A549 (cell line): Measurements from ENCODE around the gene SRPK2. TPM values are rescaled to one million over a fixed set of nuclear protein-coding genes. Genes with fewer than 3 reads are reported as not detected.

ENCODE experiments used
- ATAC-seq, 2 experiments: fragments of 200-7000 bp in 1 of 2; fragments of >200 bp in 1 of 2; cut with Nextera tagmentation in 1 of 2; cut with Tn5 transposase in 1 of 2; 3 replicates each; pipeline versions ENCODE4 v1.8.0 to v1.9.1; 2018 to 2020; ENCODE audit warnings: mild to moderate bottlenecking in 1 of 2, moderate library complexity in 1 of 2
- CTCF ChIA-PET: fragments of 300-600 bp; sonication (Branson Sonifier 250); formaldehyde crosslinking; extraction: SDS; loops from one replicate; lab custom pipeline; 2021; ENCODE audit warnings: antibody characterized with exemption, inconsistent platforms; lab: Yijun Ruan, JAX
- POLR2A ChIA-PET: fragments of 350-600 bp; formaldehyde crosslinking; extraction: SDS; loops from one replicate; lab custom pipeline; 2021; ENCODE audit warnings: antibody characterized with exemption, inconsistent platforms; lab: Yijun Ruan, JAX
- DNase-seq, 2 experiments: peaks; one replicate each; pipeline versions ENCODE4 v3.0.0 to v3.0.0-alpha.2; 2011 to 2016; ENCODE audit warnings: low read depth in 1 of 2, low spot score in 1 of 2
- FAIRE-seq: peaks from 2 replicates; lab custom pipeline; 2011; peaks lifted over from hg19 to GRCh38; lab: Jason Lieb, UNC
- H3K27ac ChIP-seq, 2 experiments: fragments of >200 bp; sonication (Bioruptor Twin); formaldehyde crosslinking; 3 replicates each; pipeline ENCODE4 v1.5.1; 2016 to 2017
- H3K4me1 ChIP-seq: fragments of >200 bp; sonication (Bioruptor Twin); formaldehyde crosslinking; 3 replicates; pipeline ENCODE4 v1.6.1; 2016
- H3K4me2 ChIP-seq: fragments of >200 bp; sonication (Bioruptor Twin); formaldehyde crosslinking; 3 replicates; pipeline ENCODE4 v1.6.1; 2016
- H3K4me3 ChIP-seq: fragments of >200 bp; sonication (Bioruptor Twin); formaldehyde crosslinking; 3 replicates; pipeline ENCODE4 v1.5.1; 2016
- H3K9me3 ChIP-seq: fragments of >200 bp; sonication (Bioruptor Twin); formaldehyde crosslinking; 3 replicates; pipeline ENCODE4 v1.6.1; 2016
- EHMT2 ChIP-seq: fragments of 200-600 bp; sonication (generic); IDR thresholded peaks from 2 replicates; pipeline ENCODE4 v1.6.1; 2016; ENCODE audit warnings: antibody characterized with exemption, low read depth, mild to moderate bottlenecking, moderate library complexity
- EP300 ChIP-seq, 2 experiments: fragments of >200 bp; sonication (Bioruptor Twin); formaldehyde crosslinking; IDR thresholded peaks; 2 replicates in 1 of 2; 3 replicates in 1 of 2; pipeline ENCODE4 v1.6.1; 2016 to 2017
- ESRRA ChIP-seq: fragments of 150-350 bp; IDR thresholded peaks from 2 replicates; pipeline ENCODE4 v1.6.1; 2014; ENCODE audit warnings: mild to moderate bottlenecking, low read length, borderline replicate concordance
- FOXS1 ChIP-seq: fragments of 250-450 bp; sonication (Bioruptor Pico); IDR thresholded peaks from 2 replicates; pipeline ENCODE4 v1.5.0; 2020; ENCODE audit warnings: mild to moderate bottlenecking, moderate library complexity
- HMGXB4 ChIP-seq: fragments of 250-450 bp; sonication (Bioruptor Pico); IDR thresholded peaks from 2 replicates; pipeline ENCODE4 v1.5.0; 2021; ENCODE audit warnings: mild to moderate bottlenecking, moderate library complexity, borderline replicate concordance
- KDM5A ChIP-seq: fragments of 200-600 bp; sonication (generic); IDR thresholded peaks from 2 replicates; pipeline ENCODE4 v1.6.1; 2016; ENCODE audit warnings: antibody characterized with exemption, mild to moderate bottlenecking
- MAFK ChIP-seq: fragments of 450-650 bp; IDR thresholded peaks from 2 replicates; pipeline ENCODE4 v1.6.1; 2014; ENCODE audit not compliant: partially characterized antibody
- MAX ChIP-seq: IDR thresholded peaks from 2 replicates; pipeline ENCODE4 v1.6.1; 2012
- MAZ ChIP-seq: fragments of 150-350 bp; IDR thresholded peaks from 2 replicates; pipeline ENCODE4 v1.6.1; 2014; ENCODE audit warnings: antibody characterized with exemption, low read depth, low read length, borderline replicate concordance
- MYC ChIP-seq: IDR thresholded peaks from 2 replicates; pipeline ENCODE4 v1.6.1; 2012; ENCODE audit warnings: mild to moderate bottlenecking, inconsistent platforms, low read length, improper control_type of control experiment, borderline replicate concordance
- NR3C1 ChIP-seq: fragments of >200 bp; sonication (Bioruptor Twin); formaldehyde crosslinking; IDR thresholded peaks from 3 replicates; pipeline ENCODE4 v1.6.1; 2017
- PHF8 ChIP-seq: fragments of 200-600 bp; sonication (generic); IDR thresholded peaks from 2 replicates; pipeline ENCODE4 v1.6.1; 2016; ENCODE audit warnings: low read depth, mild to moderate bottlenecking, antibody characterized with exemption, moderate library complexity, borderline replicate concordance
- POLR2A ChIP-seq: IDR thresholded peaks from 2 replicates; pipeline ENCODE4 v1.6.1; 2012; ENCODE audit warnings: mild to moderate bottlenecking, low read length
- SREBF2 ChIP-seq: fragments of 450-650 bp; IDR thresholded peaks from 2 replicates; pipeline ENCODE4 v1.6.1; 2014; ENCODE audit warnings: mild to moderate bottlenecking, moderate library complexity
- ZNF302 ChIP-seq: fragments of 250-450 bp; sonication (Bioruptor Pico); IDR thresholded peaks from 2 replicates; pipeline ENCODE4 v1.9.0; 2021; ENCODE audit warnings: inconsistent platforms, mild to moderate bottlenecking, moderate library complexity
- ZSCAN20 ChIP-seq: fragments of 250-450 bp; sonication (Bioruptor Pico); IDR thresholded peaks from 2 replicates; pipeline ENCODE4 v1.8.0; 2022; ENCODE audit warnings: mild to moderate bottlenecking, moderate library complexity
- WGBS: methylation state at CpG from one replicate; pipeline ENCODE4 v1.1.6; 2017; ENCODE audit errors: missing lambda C conversion rate; 5-methylcytosine and 5-hydroxymethylcytosine counted together
- polyA plus RNA-seq, 4 experiments: library from polyadenylated mRNA; depleted of rRNA in 3 of 4; stranded (reverse); fragments of >200 nt; fragmentation: RNase III in 1 of 4; extraction: RNeasy Plus Mini Kit Qiagen cat#74134 plus additional on column Dnase treatment in 1 of 4; gene quantifications; 2 replicates in 3 of 4; 3 replicates in 1 of 4; pipeline ENCODE4 v1.2.3, GENCODE V29; 2011 to 2017
- TF ChIP-seq, protein P1 (sequence below): fragments of 150-350 bp; IDR thresholded peaks from 2 replicates; pipeline ENCODE4 v1.6.1; 2014; ENCODE audit warnings: low read depth, mild to moderate bottlenecking, low read length
- TF ChIP-seq, protein P2 (sequence below): fragments of >200 bp; sonication (Bioruptor Twin); formaldehyde crosslinking; IDR thresholded peaks from 3 replicates; pipeline ENCODE4 v1.5.1; 2016
- TF ChIP-seq, protein P3 (sequence below): fragments of >200 bp; sonication (Bioruptor Twin); formaldehyde crosslinking; IDR thresholded peaks from 2 replicates; pipeline ENCODE4 v1.6.1; 2016
- TF ChIP-seq, protein P4 (sequence below): fragments of >200 bp; sonication (Bioruptor Twin); formaldehyde crosslinking; IDR thresholded peaks from 3 replicates; pipeline ENCODE4 v1.6.1; 2016

The SRPK2 gene
- polyA plus RNA-seq, 2 of the 4 experiments (the other 2 are of a cell fraction), result 23.0 to 30.9 TPM

- no peak for TF ChIP-seq MYC
- no peak for TF ChIP-seq MAFK
- 87% methylated on average over 4 of the region's 4 CpGs for WGBS
- H3K27ac ChIP-seq, result no peak overlapping the region
- ChIA-PET POLR2A (no interaction called here), CTCF (no interaction called here)
- FAIRE-seq (no peak), ATAC-seq (no peak), DNase-seq (no peak)
- H3K4me1 ChIP-seq, result no peaks in the 10 kb centered on the region; the same call in 2 of the 3 replicates
- no peak overlapping the region for H3K4me2 ChIP-seq
- H3K9me3 ChIP-seq, result no peaks in the 10 kb centered on the region
- H3K4me3 ChIP-seq, result no peak overlapping the region
Measured at GRCh38 chr7:105246256-105246655, 142.5 kb downstream of the SRPK2 start.

GRCh38 chr7:105245398-105246114, 143.2 kb downstream of the SRPK2 start:
- TF ChIP-seq PHF8, result no peak
- TF ChIP-seq NR3C1, result no peak
- no peak for TF ChIP-seq EP300 (IDR thresholded peaks at IDR 0.05)
- no peak for TF ChIP-seq MAX
- TF ChIP-seq ESRRA, result no peak
- no peak for TF ChIP-seq ZSCAN20
- no peak for TF ChIP-seq EHMT2
- TF ChIP-seq, protein P1, sequence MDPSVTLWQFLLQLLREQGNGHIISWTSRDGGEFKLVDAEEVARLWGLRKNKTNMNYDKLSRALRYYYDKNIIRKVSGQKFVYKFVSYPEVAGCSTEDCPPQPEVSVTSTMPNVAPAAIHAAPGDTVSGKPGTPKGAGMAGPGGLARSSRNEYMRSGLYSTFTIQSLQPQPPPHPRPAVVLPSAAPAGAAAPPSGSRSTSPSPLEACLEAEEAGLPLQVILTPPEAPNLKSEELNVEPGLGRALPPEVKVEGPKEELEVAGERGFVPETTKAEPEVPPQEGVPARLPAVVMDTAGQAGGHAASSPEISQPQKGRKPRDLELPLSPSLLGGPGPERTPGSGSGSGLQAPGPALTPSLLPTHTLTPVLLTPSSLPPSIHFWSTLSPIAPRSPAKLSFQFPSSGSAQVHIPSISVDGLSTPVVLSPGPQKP, result no peak
- no peak for TF ChIP-seq HMGXB4 (CRISPR knock-in tag)
- no peak for TF ChIP-seq FOXS1 (CRISPR knock-in tag)
- TF ChIP-seq, protein P2, sequence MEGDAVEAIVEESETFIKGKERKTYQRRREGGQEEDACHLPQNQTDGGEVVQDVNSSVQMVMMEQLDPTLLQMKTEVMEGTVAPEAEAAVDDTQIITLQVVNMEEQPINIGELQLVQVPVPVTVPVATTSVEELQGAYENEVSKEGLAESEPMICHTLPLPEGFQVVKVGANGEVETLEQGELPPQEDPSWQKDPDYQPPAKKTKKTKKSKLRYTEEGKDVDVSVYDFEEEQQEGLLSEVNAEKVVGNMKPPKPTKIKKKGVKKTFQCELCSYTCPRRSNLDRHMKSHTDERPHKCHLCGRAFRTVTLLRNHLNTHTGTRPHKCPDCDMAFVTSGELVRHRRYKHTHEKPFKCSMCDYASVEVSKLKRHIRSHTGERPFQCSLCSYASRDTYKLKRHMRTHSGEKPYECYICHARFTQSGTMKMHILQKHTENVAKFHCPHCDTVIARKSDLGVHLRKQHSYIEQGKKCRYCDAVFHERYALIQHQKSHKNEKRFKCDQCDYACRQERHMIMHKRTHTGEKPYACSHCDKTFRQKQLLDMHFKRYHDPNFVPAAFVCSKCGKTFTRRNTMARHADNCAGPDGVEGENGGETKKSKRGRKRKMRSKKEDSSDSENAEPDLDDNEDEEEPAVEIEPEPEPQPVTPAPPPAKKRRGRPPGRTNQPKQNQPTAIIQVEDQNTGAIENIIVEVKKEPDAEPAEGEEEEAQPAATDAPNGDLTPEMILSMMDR, result no peak
- TF ChIP-seq POLR2A, result no peak
- no peak for TF ChIP-seq MYC
- TF ChIP-seq SREBF2, result no peak
- no peak for TF ChIP-seq ZNF302 (CRISPR knock-in tag)
- TF ChIP-seq, protein P3, sequence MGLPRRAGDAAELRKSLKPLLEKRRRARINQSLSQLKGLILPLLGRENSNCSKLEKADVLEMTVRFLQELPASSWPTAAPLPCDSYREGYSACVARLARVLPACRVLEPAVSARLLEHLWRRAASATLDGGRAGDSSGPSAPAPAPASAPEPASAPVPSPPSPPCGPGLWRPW, result no peak
- TF ChIP-seq, protein P4, sequence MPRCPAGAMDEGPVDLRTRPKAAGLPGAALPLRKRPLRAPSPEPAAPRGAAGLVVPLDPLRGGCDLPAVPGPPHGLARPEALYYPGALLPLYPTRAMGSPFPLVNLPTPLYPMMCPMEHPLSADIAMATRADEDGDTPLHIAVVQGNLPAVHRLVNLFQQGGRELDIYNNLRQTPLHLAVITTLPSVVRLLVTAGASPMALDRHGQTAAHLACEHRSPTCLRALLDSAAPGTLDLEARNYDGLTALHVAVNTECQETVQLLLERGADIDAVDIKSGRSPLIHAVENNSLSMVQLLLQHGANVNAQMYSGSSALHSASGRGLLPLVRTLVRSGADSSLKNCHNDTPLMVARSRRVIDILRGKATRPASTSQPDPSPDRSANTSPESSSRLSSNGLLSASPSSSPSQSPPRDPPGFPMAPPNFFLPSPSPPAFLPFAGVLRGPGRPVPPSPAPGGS, result no peak
- TF ChIP-seq KDM5A, result no peak
- no peak for TF ChIP-seq MAZ
- TF ChIP-seq, all 56 proteins: peak for 0
- no peak for DNase-seq
- Histone ChIP-seq H3K4me2 (no peak overlapping the region), H3K27ac (no peak overlapping the region), H3K4me1 (no peaks in the 10 kb centered on the region; the same call in 2 of the 3 replicates), H3K9me3 (no peaks in the 10 kb centered on the region), H3K4me3 (no peak overlapping the region)
- ChIA-PET CTCF (no interaction called here), POLR2A (no interaction called here)
- no peak for ATAC-seq
- WGBS, result 88% methylated on average over 12 of the region's 12 CpGs
- FAIRE-seq, result no peak
